ENCODE data around the gene OCA2.

Gene OCA2

DNA sequence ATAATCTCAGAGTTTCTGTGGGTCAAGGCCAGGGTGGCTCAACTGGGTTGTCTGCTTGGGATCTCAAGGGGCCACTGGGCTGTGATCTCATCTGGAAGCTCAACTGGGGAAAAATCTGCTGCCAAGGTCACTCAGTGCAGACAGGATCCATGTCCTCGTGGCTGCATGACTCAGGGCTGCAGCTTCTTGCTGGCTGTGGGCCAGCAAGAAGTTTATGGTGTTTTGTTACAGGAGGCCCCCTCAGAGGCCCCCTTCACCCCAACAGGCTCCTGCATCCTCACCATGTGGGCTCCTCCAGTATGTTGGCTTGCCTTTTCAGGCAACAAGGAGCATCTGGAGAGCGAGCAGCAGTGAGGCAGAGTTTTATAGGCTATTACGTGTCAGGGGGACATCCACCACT is 14.6 kb downstream of the OCA2 start:
- TF ChIP-seq, protein P1, sequence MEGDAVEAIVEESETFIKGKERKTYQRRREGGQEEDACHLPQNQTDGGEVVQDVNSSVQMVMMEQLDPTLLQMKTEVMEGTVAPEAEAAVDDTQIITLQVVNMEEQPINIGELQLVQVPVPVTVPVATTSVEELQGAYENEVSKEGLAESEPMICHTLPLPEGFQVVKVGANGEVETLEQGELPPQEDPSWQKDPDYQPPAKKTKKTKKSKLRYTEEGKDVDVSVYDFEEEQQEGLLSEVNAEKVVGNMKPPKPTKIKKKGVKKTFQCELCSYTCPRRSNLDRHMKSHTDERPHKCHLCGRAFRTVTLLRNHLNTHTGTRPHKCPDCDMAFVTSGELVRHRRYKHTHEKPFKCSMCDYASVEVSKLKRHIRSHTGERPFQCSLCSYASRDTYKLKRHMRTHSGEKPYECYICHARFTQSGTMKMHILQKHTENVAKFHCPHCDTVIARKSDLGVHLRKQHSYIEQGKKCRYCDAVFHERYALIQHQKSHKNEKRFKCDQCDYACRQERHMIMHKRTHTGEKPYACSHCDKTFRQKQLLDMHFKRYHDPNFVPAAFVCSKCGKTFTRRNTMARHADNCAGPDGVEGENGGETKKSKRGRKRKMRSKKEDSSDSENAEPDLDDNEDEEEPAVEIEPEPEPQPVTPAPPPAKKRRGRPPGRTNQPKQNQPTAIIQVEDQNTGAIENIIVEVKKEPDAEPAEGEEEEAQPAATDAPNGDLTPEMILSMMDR (IDR thresholded peaks at IDR 0.05): no peak

DNA sequence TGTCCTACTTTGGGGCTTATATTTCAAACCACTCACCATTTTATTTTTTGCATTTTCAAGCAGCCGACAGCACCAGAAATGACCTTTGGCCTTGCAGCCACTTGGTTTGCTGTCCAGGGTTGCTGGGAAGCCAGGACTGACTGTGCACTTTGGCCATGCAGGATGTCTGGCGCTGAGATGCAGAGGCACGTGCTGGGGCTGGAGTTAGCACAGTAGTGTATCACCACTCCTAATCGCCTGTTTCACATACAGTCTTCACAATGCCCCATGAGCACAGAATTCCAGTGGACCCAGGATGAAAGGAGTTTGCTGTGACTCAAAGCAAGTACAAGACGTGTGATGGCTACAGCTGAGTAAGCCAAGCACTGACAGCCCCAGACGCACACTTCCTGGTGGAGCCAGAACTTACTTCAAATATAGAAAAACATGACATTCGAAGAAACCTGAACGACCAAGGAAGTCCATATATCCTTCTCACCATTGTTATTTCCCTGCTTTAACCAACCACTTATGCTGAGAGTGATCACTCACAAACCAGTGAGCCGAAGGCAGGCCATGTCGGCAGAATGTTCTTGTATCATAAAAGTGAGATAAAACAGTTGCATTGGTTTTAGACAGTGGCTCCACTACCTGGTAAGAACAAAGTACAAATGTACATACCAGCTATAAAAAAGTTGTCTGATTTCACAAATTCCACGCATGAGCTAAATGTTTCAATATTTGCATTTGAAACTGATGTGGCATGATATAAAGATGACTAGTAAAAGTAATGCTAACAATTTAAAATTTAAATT is 16.0 kb downstream of the OCA2 start:
- TF ChIP-seq, protein P1 (IDR thresholded peaks at IDR 0.05): no peak

DNA sequence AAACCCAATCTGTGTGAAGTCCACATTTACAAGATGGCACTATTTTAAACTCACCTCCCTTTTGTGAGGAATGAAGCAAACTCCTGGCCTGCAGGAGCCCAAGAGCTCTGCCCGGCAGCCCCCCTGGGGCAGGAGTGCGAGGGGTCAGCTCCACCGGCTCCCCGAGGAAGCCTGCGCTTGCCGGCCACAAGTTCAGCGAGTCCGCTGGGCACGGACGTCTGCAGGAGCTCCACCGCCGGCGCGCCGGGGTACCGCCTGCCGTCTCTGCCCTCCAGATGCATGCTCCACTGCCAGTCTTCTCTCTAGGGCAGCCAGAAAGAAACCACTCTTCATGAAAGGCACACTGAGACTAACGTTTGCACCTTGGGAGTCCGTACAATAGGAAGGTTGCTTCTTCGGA is 17.5 kb downstream of the OCA2 start:
- TF ChIP-seq, protein P1 (IDR thresholded peaks at IDR 0.05): no peak

DNA sequence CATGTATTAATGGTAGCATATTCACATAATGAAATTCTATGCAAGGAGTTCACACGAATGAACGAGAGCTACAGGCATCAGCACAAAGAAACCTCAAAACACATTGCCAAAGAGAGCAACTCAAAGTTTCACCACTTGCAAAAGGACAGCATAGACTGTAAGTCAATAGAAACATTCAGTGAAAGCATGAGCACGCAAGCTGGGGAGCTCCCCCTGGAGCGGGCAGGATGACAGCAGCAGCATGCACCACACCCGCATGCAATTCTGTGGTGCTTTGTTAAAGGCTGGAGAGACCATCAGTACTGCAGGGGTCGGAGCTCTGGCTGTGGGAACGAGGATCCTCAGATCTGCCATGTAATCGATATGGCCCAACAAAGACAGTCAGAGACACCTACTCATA is 18.7 kb downstream of the OCA2 start:
- TF ChIP-seq, protein P1 (IDR thresholded peaks at IDR 0.05): no peak

DNA sequence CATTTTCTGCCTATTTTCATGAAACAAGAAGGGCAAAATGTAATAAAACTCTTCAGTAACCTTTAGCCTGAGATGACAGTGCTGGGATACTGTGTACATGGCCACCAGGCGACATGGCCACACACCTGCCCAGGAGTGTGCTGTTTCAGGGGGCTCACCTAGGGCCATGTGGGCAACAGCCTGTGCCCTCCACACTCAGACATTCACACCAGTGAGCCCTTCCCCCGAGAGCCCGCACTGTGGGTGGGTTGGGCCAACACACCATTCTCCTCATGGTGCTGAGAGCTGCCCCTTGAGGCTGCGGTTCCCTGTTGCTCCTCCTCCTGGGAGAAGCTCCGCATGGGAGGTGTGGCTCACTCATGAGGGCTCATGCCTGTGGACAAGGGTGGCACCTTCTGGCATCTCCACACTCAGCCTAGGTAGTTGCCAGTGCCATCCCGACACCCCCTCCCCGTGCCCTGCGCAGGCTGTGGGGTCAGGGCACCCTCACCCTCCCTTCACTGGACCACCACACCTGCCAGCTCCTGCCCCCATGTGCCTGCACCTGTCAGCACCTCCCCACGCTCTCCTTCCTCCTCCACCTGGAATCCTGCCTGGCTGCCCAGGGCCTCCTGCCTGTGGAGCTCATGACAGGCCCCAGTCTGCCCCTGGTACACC is 19.7 kb downstream of the OCA2 start:
- TF ChIP-seq, protein P1 (IDR thresholded peaks at IDR 0.05): no peak

DNA sequence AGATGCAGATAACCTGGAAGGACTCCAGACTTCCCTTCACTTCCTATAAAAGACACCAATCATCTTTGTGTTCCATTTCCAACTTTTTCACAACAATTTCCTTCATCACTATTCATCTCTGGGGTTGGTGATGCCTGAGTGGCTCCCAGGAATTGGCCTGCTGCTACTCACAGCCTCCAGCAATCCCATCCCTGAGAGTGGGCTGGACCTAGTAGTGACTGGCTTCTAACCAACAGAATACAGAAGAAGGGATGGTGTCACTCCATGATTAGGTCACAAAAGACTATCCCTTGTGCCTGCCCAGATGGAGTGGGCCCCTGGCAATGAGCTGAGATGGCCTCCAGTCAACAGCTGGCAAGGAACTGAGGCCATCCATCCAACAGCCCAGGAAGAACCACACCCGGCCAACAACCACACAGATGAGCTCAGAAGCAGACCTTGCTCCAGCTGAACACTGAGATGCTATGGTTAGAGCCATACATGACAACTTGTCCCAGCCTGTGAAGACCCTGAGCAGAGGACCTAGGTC is 20.9 kb downstream of the OCA2 start:
- TF ChIP-seq, protein P1 (IDR thresholded peaks at IDR 0.05): no peak

DNA sequence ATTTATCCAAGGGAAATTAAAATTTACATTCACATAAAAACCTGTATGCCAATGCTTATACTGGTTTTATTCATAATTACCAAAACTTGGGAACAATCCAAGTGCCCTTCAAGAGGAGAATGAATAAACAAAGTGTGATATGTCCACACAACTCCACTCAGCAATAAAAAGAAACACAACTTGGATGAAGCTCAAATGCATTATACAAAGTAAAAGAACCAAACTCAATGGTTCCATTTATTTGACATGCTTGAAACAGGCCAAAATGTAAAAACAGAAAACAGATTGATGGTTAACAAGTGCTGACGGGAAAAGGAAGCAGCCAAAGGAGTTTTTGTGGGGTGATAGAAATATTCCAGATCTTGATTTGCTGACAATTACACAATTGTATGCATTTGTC is 23.5 kb downstream of the OCA2 start:
- TF ChIP-seq, protein P1 (IDR thresholded peaks at IDR 0.05): no peak
